ENCODE data around the gene LMOD1. TPM values are rescaled to one million over a fixed set of nuclear protein-coding genes. Genes with fewer than 3 reads are reported as not detected.

LMOD1 gene
- total and polyA plus RNA-seq, 2 of the 8 experiments (the other 6 are each of a cell fraction or from before 2014, with no cell fraction given) = 0.77 to 1.4 TPM

GRCh38 chr1:201955009-201955728 is 8.8 kb upstream of the LMOD1 start, which contains the start of gene TIMM17A (continued):
- TF ChIP-seq ZNF274 (IDR thresholded peaks at IDR 0.05; ENCODE audit: borderline replicate concordance, extremely low read depth, low read length) (no peak), MAX (IDR thresholded peaks at IDR 0.05) (peak; percentile 64), CHD2 (IDR thresholded peaks at IDR 0.05; ENCODE audit: low read length) (peak; percentile 45; the same call in 1 of the 2 replicates), SRF (IDR thresholded peaks at IDR 0.05; ENCODE audit: low read depth, low read length) (no peak), KDM4A (IDR thresholded peaks at IDR 0.05; ENCODE audit: low read depth, low read length, severe bottlenecking) (peak; percentile 85), POLR2AphosphoS5 (IDR thresholded peaks at IDR 0.05; ENCODE audit: low read depth, low read length) (peak; percentile 99), CTCF (IDR thresholded peaks at IDR 0.05; ENCODE audit: control extremely low read depth in 1 of 3, insufficient read depth in 1 of 3, low read depth in 1 of 3, low read length in 3 of 3) (no peak), ASH2L (IDR thresholded peaks at IDR 0.05; ENCODE audit: low read length) (peak; percentile 87), PHF8 (conservative IDR thresholded peaks at IDR 0.05; ENCODE audit: low read depth, low read length) (peak; percentile 87), SP1 (IDR thresholded peaks at IDR 0.05; ENCODE audit: low read depth, low read length) (peak; percentile 70; the same call in 1 of the 2 replicates), CHD1 (IDR thresholded peaks at IDR 0.05; ENCODE audit: low read depth, low read length) (no peak), CREB1 (IDR thresholded peaks at IDR 0.05) (0 out of 2 replicates have a peak, but pooled peaks have one; percentile 4), TAF7 (optimal IDR thresholded peaks at IDR 0.05; ENCODE audit: borderline replicate concordance, low read depth, low read length) (peak; percentile 81), JUND (IDR thresholded peaks at IDR 0.05; ENCODE audit: low read length) (no peak), TCF12 (IDR thresholded peaks at IDR 0.05; ENCODE audit: low read depth, low read length) (0 out of 2 replicates have a peak, but pooled peaks have one; percentile 21), RNF2 (IDR thresholded peaks at IDR 0.05; ENCODE audit: borderline replicate concordance, low read depth, low read length, missing control alignments, poor library complexity, severe bottlenecking) (no peak), CTBP2 (IDR thresholded peaks at IDR 0.05; ENCODE audit: borderline replicate concordance, insufficient read depth, insufficient read length, low read length) (no peak), HDAC2 (IDR thresholded peaks at IDR 0.05; ENCODE audit: borderline replicate concordance in 1 of 2, low read depth in 2 of 2, low read length in 2 of 2) (peak; percentile 87; a peak in 3 of 4 replicates), SAP30 (IDR thresholded peaks at IDR 0.05; ENCODE audit: insufficient read depth, insufficient replicate concordance, low read length) (no peak), E2F6 (IDR thresholded peaks at IDR 0.05) (peak; percentile 23; the same call in 1 of the 2 replicates)
